GM18508 (cell line): Measurements from ENCODE around the gene PIK3C3.

ENCODE experiments used
- ATAC-seq: cut with Tn5 transposase; IDR thresholded peaks from one replicate; pipeline ENCODE4 v1.9.1; 2021; ENCODE audit warnings: moderate number of reproducible peaks; ENCODE audit not compliant: insufficient read depth, unreplicated experiment

The PIK3C3 gene

DNA sequence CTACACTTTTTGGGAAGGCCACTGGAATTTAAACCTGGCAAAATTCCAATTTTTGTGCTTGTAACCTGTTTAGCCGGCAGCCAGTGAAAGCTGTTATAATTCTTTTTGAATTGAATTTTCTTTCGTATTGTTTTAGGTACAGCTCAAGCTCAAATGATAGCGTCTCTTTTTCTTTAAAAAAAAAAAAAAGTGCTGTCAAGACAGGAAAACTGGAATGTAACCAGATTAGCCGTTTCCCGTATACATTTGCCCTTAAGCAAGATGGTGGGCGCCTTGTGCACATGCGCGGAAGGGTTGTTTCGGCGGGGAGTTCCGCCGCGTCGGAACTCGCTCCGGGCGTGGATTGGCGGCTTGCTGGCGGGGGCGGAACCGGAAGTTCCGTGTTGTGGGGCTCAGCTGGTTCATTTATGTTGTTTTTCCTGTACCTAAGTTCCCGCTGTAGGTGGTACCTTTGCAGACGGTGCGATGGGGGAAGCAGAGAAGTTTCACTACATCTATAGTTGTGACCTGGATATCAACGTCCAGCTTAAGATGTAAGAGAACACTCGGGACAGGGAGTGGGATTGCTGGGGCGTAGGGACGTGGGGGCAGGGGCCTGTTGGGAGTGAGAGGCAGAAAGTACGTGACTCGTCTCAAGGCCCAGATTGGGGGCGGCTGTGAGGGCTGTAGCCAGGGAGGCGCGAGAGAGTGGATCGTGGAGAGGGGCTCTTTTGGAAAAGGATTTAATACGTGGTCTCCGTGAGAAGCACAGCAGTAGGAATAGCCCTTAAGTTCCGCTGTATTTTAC, at the start of gene PIK3C3:
PIK3C3 (plus strand) TSS at position 408 of the 787 bp plus-strand sequence; CDS start at position 466, 58 bp downstream.
- ATAC-seq: peak; percentile 87

DNA sequence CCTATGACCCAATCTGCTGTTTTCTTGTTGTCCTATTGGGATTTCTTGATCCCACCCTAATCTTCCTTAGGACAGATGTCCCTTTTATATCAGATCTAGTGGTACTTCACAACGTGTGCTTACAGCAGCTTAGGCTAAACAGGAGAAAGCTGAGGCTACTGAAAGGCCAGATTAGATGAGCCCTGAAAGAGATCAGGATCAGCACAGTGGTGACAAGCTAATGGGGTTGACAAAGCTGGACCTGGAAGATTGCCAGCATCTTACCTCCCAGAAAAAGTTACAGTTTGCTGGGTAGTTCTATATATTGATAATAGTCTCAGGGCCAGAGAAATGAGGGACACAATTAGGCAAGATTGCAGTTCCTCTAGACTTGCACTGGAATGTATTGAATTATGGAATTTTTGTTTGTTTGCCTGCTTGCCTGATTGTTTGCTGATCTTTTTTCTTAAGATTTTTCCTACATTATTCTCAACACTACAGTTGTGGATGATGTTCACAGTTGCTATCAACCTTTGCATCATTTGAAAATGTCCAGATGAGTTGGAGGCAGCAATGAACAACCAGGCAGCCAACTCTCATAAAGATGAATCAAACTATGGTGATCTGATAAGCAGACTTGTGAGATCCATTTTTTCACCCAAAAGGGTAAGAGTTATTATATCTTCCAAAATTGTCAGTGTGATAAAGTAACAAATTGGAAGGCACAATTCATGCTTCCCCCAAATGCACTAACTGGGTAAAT, 49.1 kb upstream of the PIK3C3 start:
- no peak for ATAC-seq

DNA sequence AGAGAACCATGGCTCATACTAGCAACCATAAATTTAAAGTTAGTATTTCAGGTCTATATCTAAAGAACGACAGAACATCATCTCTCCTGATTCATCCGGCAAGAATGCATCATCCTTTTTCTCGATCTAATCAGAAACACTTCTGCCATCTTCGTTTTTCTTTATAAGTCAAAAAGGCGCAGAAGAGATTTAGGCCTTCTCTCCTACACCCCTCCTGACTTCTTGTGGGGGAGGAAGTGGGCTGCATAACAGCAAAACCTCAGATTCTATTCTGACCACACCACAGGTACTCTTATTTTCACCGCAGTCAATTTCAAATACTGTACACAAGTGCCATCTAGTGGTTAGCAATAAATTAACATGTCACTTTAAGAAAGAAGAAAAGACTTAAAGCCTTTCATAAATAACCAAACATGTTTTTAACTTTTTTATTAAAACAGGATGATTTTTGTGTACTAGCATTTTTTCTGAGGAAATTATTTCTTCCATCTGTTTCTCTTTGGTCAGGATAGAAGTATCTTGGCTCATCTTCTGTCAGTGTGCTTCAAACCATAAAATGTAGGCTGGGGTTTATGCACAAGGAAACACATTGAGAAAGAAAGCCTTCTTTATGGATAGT, 48.4 kb upstream of the PIK3C3 start:
- ATAC-seq: peak; percentile 88

DNA sequence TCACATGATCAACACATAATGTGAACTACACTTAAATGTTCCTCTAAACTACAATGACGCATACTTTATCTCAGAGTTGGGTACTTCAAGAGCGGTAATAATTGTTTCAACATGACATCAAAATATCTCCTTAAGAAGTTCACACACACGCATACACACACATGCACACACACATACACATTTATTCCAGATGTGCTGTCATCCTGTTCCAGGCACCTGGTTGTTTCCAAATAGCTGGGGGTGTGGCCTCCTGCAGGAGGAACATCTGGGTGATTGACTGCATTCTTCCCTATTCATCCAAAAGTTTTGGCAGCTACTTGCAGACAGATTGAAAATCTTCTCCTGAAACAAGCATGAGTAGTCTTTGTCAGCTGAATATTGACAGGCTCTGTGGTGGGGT, 37.9 kb upstream of the PIK3C3 start:
- ATAC-seq: no peak

DNA sequence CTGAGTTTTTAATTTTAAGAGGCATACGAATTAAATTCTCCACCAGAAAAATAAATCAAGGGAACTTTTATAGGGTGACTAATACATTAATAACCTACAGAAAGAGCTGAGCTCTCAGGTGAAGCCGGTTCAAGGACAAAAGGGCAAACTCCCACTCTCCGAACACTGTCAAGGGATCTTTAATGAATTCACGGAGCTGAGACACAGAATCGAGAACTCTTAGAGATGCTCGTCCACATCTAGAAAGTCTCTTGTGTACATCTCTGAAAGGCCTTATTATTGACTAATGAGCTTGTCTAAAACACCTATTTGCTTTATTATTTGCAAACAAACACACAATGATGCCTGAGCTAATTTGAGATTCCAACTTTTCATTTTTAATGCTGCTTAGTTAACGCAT, 33.3 kb upstream of the PIK3C3 start:
- no peak for ATAC-seq

DNA sequence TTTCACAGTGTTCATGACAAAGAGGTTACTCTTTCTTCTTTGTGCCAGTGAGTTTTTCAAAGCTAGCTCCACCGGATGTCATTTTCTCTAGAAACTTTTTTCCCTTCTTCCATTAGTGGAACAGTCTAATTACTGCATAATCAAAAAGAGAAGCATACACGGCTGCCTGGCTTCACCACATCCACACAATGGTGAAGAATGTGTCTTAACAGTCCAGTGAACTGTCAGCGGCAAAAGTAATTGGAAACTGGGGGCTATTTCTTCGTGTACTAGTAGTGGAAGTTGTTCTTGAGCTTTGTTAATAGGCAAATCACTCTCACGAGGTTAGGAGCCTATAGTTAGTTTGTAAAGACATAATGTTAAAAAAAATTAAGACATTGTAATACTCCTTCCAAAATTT, 32.9 kb upstream of the PIK3C3 start:
- no peak for ATAC-seq

DNA sequence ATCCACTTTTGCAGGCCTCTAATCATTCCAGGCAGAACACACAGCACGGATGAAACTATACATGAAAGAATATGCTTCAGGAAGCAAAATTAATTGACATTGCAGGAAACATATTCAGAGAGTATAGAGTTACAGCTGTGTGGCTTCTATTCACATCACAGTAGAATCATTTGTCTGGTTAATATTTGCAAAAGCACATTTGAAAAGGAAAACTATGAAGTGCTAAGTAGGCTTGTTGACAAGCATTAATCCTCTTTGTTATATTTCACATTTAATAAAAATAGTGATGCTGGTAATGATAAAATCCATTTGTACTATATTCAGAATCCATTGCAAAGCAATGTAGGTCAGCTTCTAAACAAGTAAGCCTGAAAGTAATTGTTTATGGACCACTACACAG, 32.2 kb upstream of the PIK3C3 start:
- ATAC-seq: no peak

DNA sequence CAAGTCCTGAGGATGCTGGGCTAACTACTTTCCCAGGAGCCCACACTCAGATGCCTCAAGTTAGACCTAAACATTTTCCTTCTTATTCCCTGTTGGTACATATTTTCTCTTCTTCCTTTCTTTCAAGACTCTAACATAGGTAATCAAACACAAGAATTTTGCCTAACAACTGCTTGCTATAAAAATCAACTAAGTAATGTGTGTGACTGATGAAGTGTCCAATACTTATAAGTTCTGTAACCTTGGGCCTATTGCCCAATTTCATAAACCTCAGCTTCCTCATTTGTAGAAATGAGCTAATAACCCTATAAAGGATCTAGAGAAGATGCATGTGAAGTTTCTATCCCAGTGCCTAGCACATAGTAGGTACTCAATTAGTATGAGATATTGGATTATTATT, 31.6 kb upstream of the PIK3C3 start:
- ATAC-seq: no peak

DNA sequence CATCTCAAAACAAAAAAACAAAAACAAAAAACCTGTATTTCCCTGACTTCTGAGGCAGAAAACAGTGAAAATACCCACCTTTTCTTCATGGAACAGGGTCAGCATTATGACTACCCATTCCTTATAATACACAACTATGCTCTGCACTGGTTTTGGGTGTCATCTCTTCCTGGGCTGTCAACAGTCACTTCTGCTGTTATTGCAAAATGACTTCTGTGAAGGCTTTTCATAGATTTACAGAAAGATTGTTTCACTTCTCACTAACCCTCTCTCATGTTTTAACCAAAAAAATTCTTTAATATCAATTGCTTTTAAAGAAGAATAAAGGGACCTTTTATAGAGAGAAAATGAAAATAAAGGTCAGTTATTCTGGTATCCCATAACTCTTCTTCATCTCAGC, 26.5 kb upstream of the PIK3C3 start:
- no peak for ATAC-seq

DNA sequence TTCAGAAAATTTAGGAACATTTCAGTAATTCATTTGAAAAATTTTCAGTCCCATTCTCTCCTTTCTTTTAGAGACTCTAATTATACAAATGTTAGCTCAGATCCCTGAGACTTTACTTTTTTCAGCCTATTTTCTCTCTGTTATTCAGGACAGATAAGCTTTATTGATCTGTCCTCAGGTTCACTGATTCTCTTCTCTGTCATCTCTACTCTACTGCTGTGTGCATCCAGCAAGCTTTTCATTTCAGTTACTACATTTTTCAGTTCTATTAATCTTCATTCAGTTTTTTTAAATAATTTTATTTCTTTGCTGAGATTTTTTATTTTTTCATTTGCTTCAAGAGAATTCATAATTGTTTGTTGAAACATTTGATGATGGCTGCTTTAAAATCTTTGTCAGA, 22.1 kb upstream of the PIK3C3 start:
- no peak for ATAC-seq

DNA sequence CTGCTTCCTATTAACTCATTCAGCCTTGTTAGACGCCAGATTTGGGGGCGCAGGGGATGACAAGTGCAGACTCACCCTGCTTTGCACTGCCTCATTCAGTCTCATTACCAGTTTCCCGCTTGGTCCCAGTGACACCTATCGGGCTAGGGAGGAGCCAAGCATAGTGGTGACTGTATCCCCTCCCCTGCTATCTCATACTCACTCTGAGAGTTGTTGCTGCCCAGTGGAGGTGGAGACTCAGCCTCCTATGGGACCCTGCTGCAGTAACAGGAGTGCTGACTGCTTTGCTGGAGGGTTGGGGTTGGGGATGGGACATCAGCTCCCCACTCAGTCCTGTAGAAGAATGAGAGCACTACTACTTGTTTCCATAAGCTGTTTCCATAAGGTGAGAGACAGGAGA, 21.3 kb upstream of the PIK3C3 start:
- no peak for ATAC-seq

DNA sequence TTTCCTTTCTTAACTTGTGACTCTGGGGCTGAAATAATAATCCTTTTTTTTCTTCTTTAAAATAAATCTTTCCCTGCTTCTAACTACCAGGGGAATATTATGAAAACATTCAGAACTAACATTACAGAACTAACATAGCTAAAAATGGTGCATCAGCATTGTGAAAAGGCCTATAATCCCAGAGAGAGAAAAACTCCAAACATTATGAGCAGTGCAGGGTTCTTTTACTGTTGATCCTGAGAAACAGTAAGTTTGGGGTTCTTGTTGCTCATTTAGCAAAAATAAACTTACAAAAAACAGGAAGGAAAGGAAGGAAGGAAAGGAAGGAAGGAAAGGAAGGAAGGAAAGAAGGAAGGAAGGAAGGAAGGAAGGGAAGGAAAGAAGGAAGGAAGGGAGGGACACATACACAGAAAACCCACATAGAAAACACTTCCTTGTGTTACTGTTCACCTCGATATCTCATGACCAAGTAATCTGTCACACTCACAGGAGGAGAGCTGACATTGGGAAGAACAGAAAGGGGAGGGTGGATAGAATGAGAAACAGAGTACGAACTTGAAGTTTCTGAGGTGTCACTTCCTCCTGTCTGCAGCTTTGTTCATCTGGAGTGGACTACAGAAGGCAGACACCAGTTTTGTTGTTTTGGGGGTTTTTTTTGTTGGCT, 18.4 kb upstream of the PIK3C3 start:
- no peak for ATAC-seq

DNA sequence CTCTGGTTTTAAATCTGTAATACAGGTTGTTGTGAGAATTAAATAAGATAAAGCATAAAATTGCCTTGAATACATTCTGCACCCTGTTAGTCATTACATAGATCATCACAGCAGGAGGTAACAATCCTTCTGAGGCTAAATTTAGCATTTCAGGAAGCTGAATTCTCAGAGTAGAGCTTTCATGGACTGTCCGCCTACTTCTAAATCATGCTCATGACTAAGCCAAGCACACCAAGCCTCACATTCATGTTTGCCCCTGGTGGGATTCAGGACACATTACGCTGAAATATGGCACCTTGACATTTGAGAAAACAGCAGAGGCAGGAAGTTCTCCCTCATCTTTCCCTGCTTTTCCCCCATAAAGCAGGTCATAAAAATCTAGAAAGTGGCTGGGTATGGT, 16.6 kb upstream of the PIK3C3 start:
- ATAC-seq: no peak

DNA sequence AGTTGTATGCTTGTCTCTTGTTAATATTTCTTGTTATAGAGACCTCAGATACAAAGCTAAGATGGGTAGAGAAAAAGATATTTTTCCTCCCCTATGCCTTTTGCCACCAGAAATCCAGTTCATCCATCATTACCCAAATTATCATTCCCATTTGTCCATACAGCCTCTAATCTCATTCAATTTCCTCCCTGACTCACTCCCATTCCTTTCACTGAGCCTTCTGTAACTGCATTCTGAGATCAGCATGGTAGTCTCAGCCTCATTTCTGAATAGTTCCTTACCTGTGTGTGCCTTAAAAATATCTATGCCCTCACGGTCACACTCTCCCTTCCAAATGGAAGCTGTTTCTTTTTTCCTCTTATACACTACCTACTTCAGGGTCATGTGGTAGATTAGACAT, 15.7 kb upstream of the PIK3C3 start:
- ATAC-seq: no peak

DNA sequence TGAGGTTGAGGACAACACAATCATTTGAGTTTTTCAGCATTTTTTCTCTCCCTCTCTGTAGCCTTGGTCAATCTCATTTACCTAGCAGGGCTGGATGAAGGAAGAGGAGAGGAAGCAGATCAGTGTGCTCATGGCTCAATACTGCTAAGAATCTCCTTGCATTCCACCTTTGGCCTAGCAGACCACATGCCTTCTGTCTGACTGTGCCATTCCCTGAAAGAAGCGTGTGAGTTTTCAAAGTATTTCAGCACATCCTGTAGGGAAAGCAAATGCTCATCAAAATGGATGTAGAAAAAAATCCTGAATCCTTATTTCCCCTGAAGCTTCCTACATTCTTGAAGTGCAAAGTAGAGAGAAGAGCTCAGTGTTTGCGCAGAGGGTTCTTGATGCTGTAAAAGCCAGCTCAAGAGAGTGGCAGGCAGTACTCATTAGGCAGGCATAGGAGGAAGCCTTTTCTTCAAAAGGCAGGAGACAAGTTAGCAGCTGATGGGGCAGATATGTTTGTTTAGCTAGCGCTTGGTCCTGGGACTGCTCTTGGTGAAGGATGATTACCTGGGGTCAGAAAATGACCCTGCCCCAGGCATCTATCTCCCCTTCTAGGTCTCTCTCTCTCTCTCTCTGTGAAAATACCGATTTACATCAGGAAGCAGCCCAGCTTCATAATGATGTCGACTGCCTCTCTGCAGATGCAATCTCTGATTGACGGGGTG, 14.4 kb upstream of the PIK3C3 start:
- ATAC-seq: no peak

DNA sequence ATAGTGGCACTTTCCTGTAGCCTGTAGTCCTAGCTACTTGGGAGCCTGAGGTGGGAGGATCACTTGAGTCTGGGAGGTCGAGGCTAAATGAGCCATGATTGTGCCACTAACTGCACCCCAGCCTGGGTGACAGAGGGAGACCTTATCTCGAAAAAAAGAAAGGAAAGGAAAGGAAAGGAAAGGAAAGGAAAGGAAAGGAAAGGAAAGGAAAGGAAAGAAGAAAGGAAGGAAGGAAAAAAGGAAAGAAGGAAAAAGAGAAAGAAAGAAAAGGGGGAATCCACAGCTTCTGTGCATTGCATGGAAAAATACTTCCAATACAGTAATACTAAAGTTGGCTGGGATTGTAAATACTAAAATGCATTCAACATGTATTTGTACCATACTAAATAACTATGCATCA, 12.8 kb upstream of the PIK3C3 start:
- ATAC-seq: no peak

DNA sequence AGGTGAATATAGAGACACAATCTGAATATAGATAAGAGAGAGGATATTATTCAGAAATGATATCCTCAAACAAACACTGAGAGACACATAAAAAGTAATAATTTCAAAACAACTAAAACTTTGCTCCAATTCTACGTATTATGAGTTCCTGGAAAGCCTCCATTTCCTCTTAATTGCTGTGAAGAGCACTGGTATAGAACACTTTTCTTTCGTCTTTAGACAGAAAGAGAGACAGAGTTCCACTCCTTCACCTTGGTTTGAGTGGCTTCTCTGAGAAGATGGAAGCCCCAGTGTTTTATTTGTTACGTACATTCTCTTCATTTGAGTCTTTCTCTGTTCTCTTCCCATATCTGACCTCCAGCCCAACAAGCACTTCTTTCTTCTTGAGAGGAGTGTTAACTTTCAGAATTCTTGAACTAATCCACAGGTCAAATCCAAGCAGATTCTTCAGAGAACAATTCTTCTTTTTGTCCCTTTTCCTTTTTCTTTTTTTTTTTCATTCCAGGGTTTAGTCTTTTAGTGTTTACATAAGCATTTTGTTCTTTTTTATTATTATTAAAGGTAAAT, 6.4 kb upstream of the PIK3C3 start:
- no peak for ATAC-seq

DNA sequence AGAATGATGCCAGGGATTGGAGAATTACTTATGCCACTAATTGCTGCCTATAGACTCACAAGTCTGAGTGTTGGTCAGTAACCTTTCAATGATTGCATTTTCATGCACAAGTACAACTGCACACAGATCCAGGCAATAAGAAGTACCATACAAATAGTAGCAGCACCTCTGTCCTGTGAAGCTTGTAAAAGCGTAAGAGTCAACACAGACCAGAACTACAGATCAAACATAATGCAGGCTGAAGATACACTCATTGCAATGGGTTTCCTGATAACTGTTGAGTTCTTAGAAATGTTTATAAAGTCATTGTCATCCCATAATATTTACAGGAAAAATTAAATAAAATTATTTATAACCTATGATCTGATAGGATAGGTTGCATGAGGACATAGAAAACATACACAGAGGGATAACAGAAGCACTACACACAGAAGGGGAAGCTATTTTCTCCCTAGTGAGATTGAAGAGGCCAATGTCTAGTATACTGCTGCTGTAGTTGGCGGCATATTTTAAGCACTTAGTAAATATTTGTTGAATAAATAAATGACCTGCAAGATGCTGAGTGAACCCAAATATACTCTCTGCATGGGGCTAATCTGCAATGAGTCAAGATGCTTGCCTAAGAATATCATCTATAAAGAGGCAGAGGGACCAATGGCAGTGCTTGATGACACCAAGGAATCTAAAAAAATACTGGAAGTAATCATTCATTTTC, 5.7 kb upstream of the PIK3C3 start:
- ATAC-seq: no peak

DNA sequence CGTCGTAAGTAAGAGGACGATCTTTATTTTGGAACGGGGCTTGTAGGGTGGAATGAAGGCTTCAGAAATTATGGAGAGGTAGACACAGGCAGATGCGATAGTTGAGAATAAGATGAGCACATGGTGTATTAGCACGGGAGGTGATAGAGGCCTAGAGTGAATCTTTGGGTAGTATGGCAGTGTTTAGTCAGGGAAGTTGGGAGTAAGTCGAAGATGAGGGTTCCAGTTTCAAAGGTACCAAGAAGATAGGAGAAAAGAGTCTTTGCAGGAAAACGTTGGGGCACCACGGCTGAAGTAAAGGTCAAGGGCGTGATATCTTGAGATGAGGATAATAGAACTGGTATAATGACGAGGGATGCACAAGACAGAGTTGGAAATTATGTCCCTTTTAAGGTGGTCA, 654 bp downstream of the PIK3C3 start:
- ATAC-seq: no peak
